Measurements from ENCODE around the gene PHACTR1. TPM values are rescaled to one million over a fixed set of nuclear protein-coding genes. Genes with fewer than 3 reads are reported as not detected.

PHACTR1 gene
- total and polyA plus RNA-seq, 2 donors (not counting 1 experiment from before 2014, with no cell fraction given): 0.60 to 1.2 TPM

- Histone ChIP-seq H3K27me3 (ENCODE audit: control insufficient read depth, insufficient read depth, low read length) (no peaks in the 10 kb centered on the region), H3K79me2 (ENCODE audit: control insufficient read depth, insufficient read depth, low read length) (no peaks in the 10 kb centered on the region), H3K4me1 (ENCODE audit: control insufficient read depth, extremely low read depth, insufficient read depth, low read length) (no peaks in the 10 kb centered on the region), H3K36me3 (ENCODE audit: control insufficient read depth, insufficient read depth, low read length) (no peaks in the 10 kb centered on the region), H3K4me3 (replicated peaks in 1 of 4; ENCODE audit: control extremely low read depth in 1 of 4, insufficient read depth in 1 of 4, low read depth in 3 of 4, low read length in 4 of 4) (no peak overlapping the region), H2AFZ (ENCODE audit: low read length) (no peak overlapping the region), H3K4me2 (ENCODE audit: extremely low read depth, insufficient read depth, low read length) (no peak overlapping the region), H4K20me1 (ENCODE audit: control insufficient read depth, extremely low read depth, insufficient read depth, low read length) (no peaks in the 10 kb centered on the region), H3K27ac (ENCODE audit: insufficient read depth, low read length) (no peak overlapping the region), H3K9me3 (ENCODE audit: control insufficient read depth, insufficient read depth, low read depth, low read length) (no peaks in the 10 kb centered on the region), H3K9ac (ENCODE audit: insufficient read depth, low read length) (no peak overlapping the region)
- TF ChIP-seq CTCF (conservative IDR thresholded peaks at IDR 0.05 in 1 of 2, IDR thresholded peaks at IDR 0.05 in 1 of 2; ENCODE audit: low read depth in 1 of 2, low read length in 2 of 2): no peak
- no peak for TF ChIP-seq EZH2 (IDR thresholded peaks at IDR 0.05; ENCODE audit: low read length, missing control alignments)
- no peak for DNase-seq (ENCODE audit: low read depth in 2 of 2)
Observed at GRCh38 chr6:13259393-13259792, 542.8 kb downstream of the PHACTR1 start.

GRCh38 chr6:13260101-13260598, 543.6 kb downstream of the PHACTR1 start:
- Histone ChIP-seq H3K27me3 (ENCODE audit: control insufficient read depth, insufficient read depth, low read length) (no peaks in the 10 kb centered on the region), H3K27ac (ENCODE audit: insufficient read depth, low read length) (no peak overlapping the region), H3K36me3 (ENCODE audit: control insufficient read depth, insufficient read depth, low read length) (no peaks in the 10 kb centered on the region), H4K20me1 (ENCODE audit: control insufficient read depth, extremely low read depth, insufficient read depth, low read length) (no peaks in the 10 kb centered on the region), H2AFZ (ENCODE audit: low read length) (no peak overlapping the region), H3K9me3 (ENCODE audit: control insufficient read depth, insufficient read depth, low read depth, low read length) (no peaks in the 10 kb centered on the region), H3K4me1 (ENCODE audit: control insufficient read depth, extremely low read depth, insufficient read depth, low read length) (no peaks in the 10 kb centered on the region), H3K79me2 (ENCODE audit: control insufficient read depth, insufficient read depth, low read length) (no peaks in the 10 kb centered on the region), H3K9ac (ENCODE audit: insufficient read depth, low read length) (no peak overlapping the region), H3K4me2 (ENCODE audit: extremely low read depth, insufficient read depth, low read length) (no peak overlapping the region), H3K4me3 (replicated peaks in 1 of 4; ENCODE audit: control extremely low read depth in 1 of 4, insufficient read depth in 1 of 4, low read depth in 3 of 4, low read length in 4 of 4) (no peak overlapping the region)
- TF ChIP-seq CTCF (conservative IDR thresholded peaks at IDR 0.05 in 1 of 2, IDR thresholded peaks at IDR 0.05 in 1 of 2; ENCODE audit: low read depth in 1 of 2, low read length in 2 of 2) (no peak), EZH2 (IDR thresholded peaks at IDR 0.05; ENCODE audit: low read length, missing control alignments) (no peak)
- DNase-seq (ENCODE audit: low read depth in 2 of 2): no peak

GRCh38 chr6:13260831-13261230, 544.3 kb downstream of the PHACTR1 start:
- TF ChIP-seq CTCF (conservative IDR thresholded peaks at IDR 0.05 in 1 of 2, IDR thresholded peaks at IDR 0.05 in 1 of 2; ENCODE audit: low read depth in 1 of 2, low read length in 2 of 2) (no peak), EZH2 (IDR thresholded peaks at IDR 0.05; ENCODE audit: low read length, missing control alignments) (no peak)
- no peak overlapping the region for H3K4me2 ChIP-seq (ENCODE audit: extremely low read depth, insufficient read depth, low read length)
- no peaks in the 10 kb centered on the region for H3K4me1 ChIP-seq (ENCODE audit: control insufficient read depth, extremely low read depth, insufficient read depth, low read length)
- no peaks in the 10 kb centered on the region for H4K20me1 ChIP-seq (ENCODE audit: control insufficient read depth, extremely low read depth, insufficient read depth, low read length)
- H3K79me2 ChIP-seq (ENCODE audit: control insufficient read depth, insufficient read depth, low read length): no peaks in the 10 kb centered on the region
- H3K4me3 ChIP-seq (replicated peaks in 1 of 4; ENCODE audit: control extremely low read depth in 1 of 4, insufficient read depth in 1 of 4, low read depth in 3 of 4, low read length in 4 of 4): no peak overlapping the region
- no peak overlapping the region for H3K27ac ChIP-seq (ENCODE audit: insufficient read depth, low read length)
- no peak for DNase-seq (ENCODE audit: low read depth in 2 of 2)
- no peaks in the 10 kb centered on the region for H3K27me3 ChIP-seq (ENCODE audit: control insufficient read depth, insufficient read depth, low read length)
- H3K9ac ChIP-seq (ENCODE audit: insufficient read depth, low read length): no peak overlapping the region
- no peaks in the 10 kb centered on the region for H3K9me3 ChIP-seq (ENCODE audit: control insufficient read depth, insufficient read depth, low read depth, low read length)
- H2AFZ ChIP-seq (ENCODE audit: low read length): no peak overlapping the region
- H3K36me3 ChIP-seq (ENCODE audit: control insufficient read depth, insufficient read depth, low read length): no peaks in the 10 kb centered on the region

All from fibroblast of lung (primary cell).